ENCODE data around the gene CCDC157.

CCDC157 gene

DNA sequence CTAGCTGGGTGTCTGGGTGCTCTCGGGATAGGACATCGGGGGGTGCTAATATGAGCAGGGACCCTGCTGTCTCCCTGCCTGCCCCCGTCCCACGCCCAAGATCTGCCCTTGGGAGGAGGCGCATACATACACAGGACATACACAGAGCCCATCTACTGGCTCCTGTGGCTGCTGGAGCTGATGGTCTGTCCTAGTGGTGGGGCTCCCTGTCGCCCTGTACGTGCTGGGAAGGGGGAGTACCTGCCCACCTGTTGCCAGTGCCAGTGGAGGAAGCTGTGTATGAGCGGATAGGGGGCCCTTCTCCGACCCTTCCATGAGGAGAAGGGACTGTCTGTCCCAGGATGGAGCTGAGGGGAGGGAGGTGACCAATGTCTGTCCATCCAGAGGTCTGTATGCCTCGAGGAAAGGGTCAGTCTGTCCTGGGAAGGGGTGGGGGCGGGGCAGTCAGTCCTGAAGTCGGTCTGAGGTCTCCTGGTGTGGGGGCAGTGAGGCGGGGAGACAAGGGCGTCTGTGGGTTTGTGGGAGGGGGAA is 31.0 kb upstream of the CCDC157 start:
- H3K36me3 ChIP-seq (ENCODE audit: control insufficient read depth in 2 of 2, insufficient read depth in 2 of 2, low read length in 2 of 2): peaks cover 4 to 14% of the 10 kb centered on the region in 2 donors
- H3K27me3 ChIP-seq (ENCODE audit: control insufficient read depth in 2 of 2, insufficient read depth in 2 of 2, low read length in 2 of 2): no peaks in the 10 kb centered on the region
- H3K27ac ChIP-seq (ENCODE audit: low read depth in 2 of 2, low read length in 2 of 2): peak overlapping the region; percentile 85 to 87
- H3K9ac ChIP-seq (ENCODE audit: low read depth in 1 of 2, low read length in 2 of 2): peak overlapping the region; percentile 74 to 93
- peaks cover 27 to 43% of the 10 kb centered on the region in 2 donors for H3K4me1 ChIP-seq (ENCODE audit: control insufficient read depth in 2 of 2, insufficient read depth in 2 of 2, low read length in 2 of 2)
- no peaks in the 10 kb centered on the region for H3K9me3 ChIP-seq (ENCODE audit: control insufficient read depth in 2 of 2, low read length in 2 of 2)
- H3K4me3 ChIP-seq (ENCODE audit: low read length in 2 of 2): peak overlapping the region; percentile 83 to 91

DNA sequence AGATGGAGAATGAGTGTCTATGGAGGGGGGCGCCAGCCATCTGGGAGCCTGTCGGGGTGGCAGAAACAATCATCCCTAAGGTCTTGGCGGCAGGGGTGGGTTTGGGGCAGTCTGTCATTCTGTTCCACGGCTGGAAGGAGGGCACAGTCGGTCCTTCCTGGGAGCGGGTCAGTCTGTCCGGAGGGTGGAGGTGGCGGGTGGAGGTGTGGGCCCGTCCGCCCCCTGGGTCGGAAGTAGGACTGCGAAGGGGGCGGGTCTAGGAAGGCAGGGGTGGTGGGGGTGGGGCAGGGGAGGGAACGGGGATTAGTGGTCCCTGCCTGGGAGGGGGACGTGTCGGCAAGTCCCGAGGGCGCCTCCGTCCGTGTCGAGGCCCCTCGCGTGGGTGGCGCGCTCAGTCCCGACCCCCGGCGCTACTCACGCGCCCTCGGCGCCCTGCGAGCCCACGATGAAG is 30.5 kb upstream of the CCDC157 start:
- Histone ChIP-seq H3K9me3 (ENCODE audit: control insufficient read depth in 2 of 2, low read length in 2 of 2) (no peaks in the 10 kb centered on the region), H3K9ac (ENCODE audit: low read depth in 1 of 2, low read length in 2 of 2) (peak overlapping the region; percentile 74 to 93), H3K27ac (ENCODE audit: low read depth in 2 of 2, low read length in 2 of 2) (peak overlapping the region; percentile 85 to 87), H3K27me3 (ENCODE audit: control insufficient read depth in 2 of 2, insufficient read depth in 2 of 2, low read length in 2 of 2) (no peaks in the 10 kb centered on the region), H3K4me3 (ENCODE audit: low read length in 2 of 2) (peak overlapping the region; percentile 83 to 91), H3K36me3 (ENCODE audit: control insufficient read depth in 2 of 2, insufficient read depth in 2 of 2, low read length in 2 of 2) (peaks cover 4 to 13% of the 10 kb centered on the region in 2 donors), H3K4me1 (ENCODE audit: control insufficient read depth in 2 of 2, insufficient read depth in 2 of 2, low read length in 2 of 2) (peaks cover 27 to 43% of the 10 kb centered on the region in 2 donors)

DNA sequence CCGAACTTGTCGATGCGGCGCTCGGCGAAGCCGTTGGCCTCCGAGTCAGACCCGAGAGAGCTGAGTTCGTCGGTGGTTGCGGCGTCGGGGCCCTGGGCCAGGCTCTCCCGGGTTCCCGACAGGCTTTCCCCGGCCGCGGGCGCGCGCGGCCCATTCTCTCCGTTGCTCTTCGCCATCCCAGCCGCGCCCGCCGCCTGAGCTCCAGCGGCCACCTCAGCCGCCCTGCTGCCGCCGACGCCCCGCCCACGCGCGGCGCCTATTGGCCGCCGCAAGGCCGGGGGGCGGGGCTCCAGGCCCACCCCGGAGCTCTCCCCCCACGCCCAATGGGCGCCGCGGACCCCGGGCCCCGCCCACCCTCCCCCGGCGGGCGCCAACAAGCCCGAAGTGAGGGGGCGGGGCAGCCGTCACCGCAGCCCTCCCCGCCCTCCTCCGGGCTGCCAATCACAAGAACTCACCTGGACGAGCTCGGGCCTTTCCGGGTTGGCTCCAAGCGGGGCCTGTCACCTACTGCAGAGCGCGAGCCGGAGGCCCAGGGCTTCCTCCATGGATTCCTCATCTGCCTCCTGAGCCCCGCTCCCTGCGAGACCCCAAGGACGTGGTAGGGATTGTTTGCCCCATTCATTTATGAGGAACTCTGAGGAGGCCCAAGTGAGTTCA is 30.0 kb upstream of the CCDC157 start, which contains the start of gene TBC1D10A:
TBC1D10A (minus strand) TSS at position 236 of the 657 bp plus-strand sequence; CDS start at position 176, 60 bp downstream.
- Histone ChIP-seq H3K9ac (ENCODE audit: low read depth in 1 of 2, low read length in 2 of 2) (peak within 1 kb of the TSS; percentile 84 to 93), H3K4me1 (ENCODE audit: control insufficient read depth in 2 of 2, insufficient read depth in 2 of 2, low read length in 2 of 2) (peaks cover 27 to 43% of the 10 kb centered on the region in 2 donors), H3K4me3 (ENCODE audit: low read length in 2 of 2) (peak within 1 kb of the TSS; percentile 84 to 91), H3K9me3 (ENCODE audit: control insufficient read depth in 2 of 2, low read length in 2 of 2) (no peaks in the 10 kb centered on the region), H3K27me3 (ENCODE audit: control insufficient read depth in 2 of 2, insufficient read depth in 2 of 2, low read length in 2 of 2) (no peaks in the 10 kb centered on the region), H3K27ac (ENCODE audit: low read depth in 2 of 2, low read length in 2 of 2) (peak within 1 kb of the TSS; percentile 90 to 92), H3K36me3 (ENCODE audit: control insufficient read depth in 2 of 2, insufficient read depth in 2 of 2, low read length in 2 of 2) (peaks cover 4 to 11% of the 10 kb centered on the region in 2 donors)

DNA sequence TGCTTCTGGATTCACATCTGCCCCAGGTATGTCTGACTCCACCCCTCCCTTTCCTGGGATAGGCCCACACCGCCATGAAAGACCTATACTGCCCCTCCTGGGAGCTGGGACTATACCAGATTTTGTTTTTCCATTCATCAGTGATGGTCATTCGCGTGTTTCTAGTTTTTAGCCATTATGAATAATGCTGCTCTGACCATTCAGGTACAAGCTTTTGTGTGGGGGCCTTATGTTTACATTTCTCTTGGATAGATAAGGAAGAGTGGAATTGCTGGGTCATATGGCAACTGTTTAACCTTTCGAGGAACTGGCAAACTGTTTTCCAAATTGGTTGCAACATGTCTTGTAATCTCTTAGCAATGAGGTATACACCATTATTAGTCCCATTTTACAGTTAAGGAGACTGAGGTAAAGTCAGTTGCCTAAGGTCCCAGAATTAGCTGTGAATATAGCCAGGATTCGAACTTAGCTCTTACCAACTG is 28.9 kb upstream of the CCDC157 start:
- Histone ChIP-seq H3K36me3 (ENCODE audit: control insufficient read depth in 2 of 2, insufficient read depth in 2 of 2, low read length in 2 of 2) (peaks cover 4 to 19% of the 10 kb centered on the region in 2 donors), H3K27me3 (ENCODE audit: control insufficient read depth in 2 of 2, insufficient read depth in 2 of 2, low read length in 2 of 2) (no peaks in the 10 kb centered on the region), H3K9me3 (ENCODE audit: control insufficient read depth in 2 of 2, low read length in 2 of 2) (no peaks in the 10 kb centered on the region), H3K4me1 (ENCODE audit: control insufficient read depth in 2 of 2, insufficient read depth in 2 of 2, low read length in 2 of 2) (peaks cover 33 to 50% of the 10 kb centered on the region in 2 donors), H3K4me3 (ENCODE audit: low read length in 2 of 2) (peak overlapping the region in 1 of 2 donors; percentile 84), H3K27ac (ENCODE audit: low read depth in 2 of 2, low read length in 2 of 2) (peak overlapping the region; percentile 90 to 92), H3K9ac (ENCODE audit: low read depth in 1 of 2, low read length in 2 of 2) (peak overlapping the region; percentile 18 to 85)

DNA sequence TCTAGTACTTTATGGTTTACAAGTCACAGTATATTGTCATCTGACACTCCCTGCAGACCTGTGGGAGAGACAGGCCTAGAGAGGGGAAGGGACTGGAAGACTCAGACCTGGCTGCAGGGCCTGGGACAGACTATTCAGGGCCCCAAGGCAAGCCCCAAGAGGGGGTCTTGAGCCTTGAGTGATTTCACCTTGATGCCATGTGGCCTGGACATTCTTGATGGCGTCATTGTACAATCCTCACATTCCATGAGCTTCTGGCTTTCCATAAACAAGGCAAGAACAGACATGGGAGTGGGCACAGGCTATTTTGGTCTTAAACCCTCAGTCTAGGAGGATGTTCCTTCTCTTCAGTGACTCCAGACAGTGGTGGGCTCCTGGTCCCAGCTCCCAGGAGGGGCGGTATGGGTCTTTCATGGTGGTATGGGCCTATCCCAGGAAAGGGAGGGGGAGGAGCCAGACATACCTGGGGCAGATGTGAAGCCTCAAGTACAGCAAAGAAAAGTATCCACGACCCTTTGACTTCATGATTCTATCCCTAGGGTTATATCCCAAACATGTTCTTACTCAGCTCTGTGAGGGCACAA is 28.2 kb upstream of the CCDC157 start:
- peaks cover 38 to 56% of the 10 kb centered on the region in 2 donors for H3K4me1 ChIP-seq (ENCODE audit: control insufficient read depth in 2 of 2, insufficient read depth in 2 of 2, low read length in 2 of 2)
- no peaks in the 10 kb centered on the region for H3K9me3 ChIP-seq (ENCODE audit: control insufficient read depth in 2 of 2, low read length in 2 of 2)
- peak overlapping the region; percentile 90 to 92 for H3K27ac ChIP-seq (ENCODE audit: low read depth in 2 of 2, low read length in 2 of 2)
- H3K9ac ChIP-seq (ENCODE audit: low read depth in 1 of 2, low read length in 2 of 2): no peak overlapping the region
- peaks cover 9 to 22% of the 10 kb centered on the region in 2 donors for H3K36me3 ChIP-seq (ENCODE audit: control insufficient read depth in 2 of 2, insufficient read depth in 2 of 2, low read length in 2 of 2)
- H3K27me3 ChIP-seq (ENCODE audit: control insufficient read depth in 2 of 2, insufficient read depth in 2 of 2, low read length in 2 of 2): no peaks in the 10 kb centered on the region
- no peak overlapping the region for H3K4me3 ChIP-seq (ENCODE audit: low read length in 2 of 2)

DNA sequence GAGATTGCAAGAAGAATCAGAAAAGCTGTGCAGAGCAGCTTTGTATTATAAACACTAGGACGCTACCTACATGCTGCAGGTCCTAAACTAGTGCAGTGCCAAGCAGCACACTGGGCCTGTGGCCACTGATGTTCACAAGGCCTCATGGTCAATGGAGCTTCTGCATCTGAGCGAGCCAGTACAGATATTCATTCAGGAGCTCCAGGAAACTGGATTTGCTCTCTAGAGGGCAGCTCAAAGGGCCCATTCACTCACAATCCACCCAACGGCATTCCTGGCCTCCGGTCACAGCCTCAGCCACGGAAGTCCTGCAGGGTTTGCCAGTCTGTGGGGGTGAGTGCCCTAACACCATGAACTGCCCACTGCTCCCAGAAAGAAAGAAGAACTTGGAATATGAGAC is 24.3 kb upstream of the CCDC157 start:
- Histone ChIP-seq H3K4me3 (ENCODE audit: low read length in 2 of 2) (no peak overlapping the region), H3K9me3 (ENCODE audit: control insufficient read depth in 2 of 2, low read length in 2 of 2) (no peaks in the 10 kb centered on the region), H3K27ac (ENCODE audit: low read depth in 2 of 2, low read length in 2 of 2) (peak overlapping the region; percentile 77 to 85), H3K36me3 (ENCODE audit: control insufficient read depth in 2 of 2, insufficient read depth in 2 of 2, low read length in 2 of 2) (peaks cover 46 to 62% of the 10 kb centered on the region in 2 donors), H3K27me3 (ENCODE audit: control insufficient read depth in 2 of 2, insufficient read depth in 2 of 2, low read length in 2 of 2) (no peaks in the 10 kb centered on the region), H3K9ac (ENCODE audit: low read depth in 1 of 2, low read length in 2 of 2) (no peak overlapping the region), H3K4me1 (ENCODE audit: control insufficient read depth in 2 of 2, insufficient read depth in 2 of 2, low read length in 2 of 2) (peaks cover 18 to 31% of the 10 kb centered on the region in 2 donors)

DNA sequence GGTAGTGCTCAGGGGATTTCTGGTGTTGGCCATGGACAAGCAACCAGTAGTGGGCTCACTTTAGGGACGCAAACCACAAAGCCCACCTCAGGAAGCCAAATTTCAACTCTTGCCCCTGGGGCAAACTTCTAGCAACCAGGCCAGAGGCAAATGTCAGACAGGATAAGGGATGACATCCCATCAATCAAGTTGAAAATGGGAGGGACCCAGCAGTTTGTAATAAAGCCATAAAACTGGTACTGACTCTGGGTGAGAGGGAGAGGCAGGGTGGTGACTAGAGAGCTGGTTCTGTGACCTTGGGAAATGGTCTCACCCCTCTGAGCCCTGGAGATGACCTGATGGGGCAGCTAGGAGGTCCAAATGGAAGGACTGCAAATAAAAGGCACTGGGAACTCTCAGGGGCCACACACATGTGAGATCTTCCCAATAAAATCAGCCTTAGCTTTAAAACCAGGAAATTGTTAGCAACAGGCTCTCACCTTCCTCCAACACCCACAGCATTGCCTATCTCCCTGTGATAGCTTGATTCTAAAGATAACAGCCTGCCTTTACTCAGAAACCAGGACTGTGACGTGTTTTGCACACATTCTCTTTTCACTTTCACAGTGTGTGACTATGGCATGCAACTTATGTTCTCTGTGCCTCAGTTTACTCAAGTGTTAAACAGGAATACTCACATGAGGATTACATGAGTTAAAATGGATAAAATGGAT is 23.7 kb upstream of the CCDC157 start:
- H3K27me3 ChIP-seq (ENCODE audit: control insufficient read depth in 2 of 2, insufficient read depth in 2 of 2, low read length in 2 of 2): no peaks in the 10 kb centered on the region
- H3K9me3 ChIP-seq (ENCODE audit: control insufficient read depth in 2 of 2, low read length in 2 of 2): no peaks in the 10 kb centered on the region
- H3K27ac ChIP-seq (ENCODE audit: low read depth in 2 of 2, low read length in 2 of 2): peak overlapping the region; percentile 77 to 85
- no peak overlapping the region for H3K4me3 ChIP-seq (ENCODE audit: low read length in 2 of 2)
- peaks cover 15 to 25% of the 10 kb centered on the region in 2 donors for H3K4me1 ChIP-seq (ENCODE audit: control insufficient read depth in 2 of 2, insufficient read depth in 2 of 2, low read length in 2 of 2)
- peaks cover 51 to 66% of the 10 kb centered on the region in 2 donors for H3K36me3 ChIP-seq (ENCODE audit: control insufficient read depth in 2 of 2, insufficient read depth in 2 of 2, low read length in 2 of 2)
- peak overlapping the region; percentile 23 to 52 for H3K9ac ChIP-seq (ENCODE audit: low read depth in 1 of 2, low read length in 2 of 2)

DNA sequence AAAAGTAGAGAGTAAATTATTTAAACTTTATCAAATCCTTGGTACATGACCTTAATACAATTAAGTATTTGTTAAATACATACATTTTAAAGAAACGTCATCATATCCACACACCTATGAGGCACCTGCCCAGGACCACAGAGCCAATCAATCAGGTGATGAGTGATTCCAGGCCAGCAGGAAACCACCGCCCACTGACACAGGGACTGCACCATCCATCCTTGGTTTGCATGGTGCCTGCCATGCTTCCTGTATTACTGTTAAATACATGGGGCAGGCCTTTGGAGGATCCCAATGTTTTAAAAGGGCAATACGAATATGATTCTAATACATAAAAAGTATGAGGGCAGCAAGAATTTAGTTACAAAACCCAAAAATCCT is 23.1 kb upstream of the CCDC157 start:
- peak overlapping the region in 1 of 2 donors; percentile 23 for H3K9ac ChIP-seq (ENCODE audit: low read depth in 1 of 2, low read length in 2 of 2)
- peak overlapping the region; percentile 77 to 85 for H3K27ac ChIP-seq (ENCODE audit: low read depth in 2 of 2, low read length in 2 of 2)
- peaks cover 55 to 71% of the 10 kb centered on the region in 2 donors for H3K36me3 ChIP-seq (ENCODE audit: control insufficient read depth in 2 of 2, insufficient read depth in 2 of 2, low read length in 2 of 2)
- H3K9me3 ChIP-seq (ENCODE audit: control insufficient read depth in 2 of 2, low read length in 2 of 2): no peaks in the 10 kb centered on the region
- H3K4me1 ChIP-seq (ENCODE audit: control insufficient read depth in 2 of 2, insufficient read depth in 2 of 2, low read length in 2 of 2): peaks cover 15 to 19% of the 10 kb centered on the region in 2 donors
- H3K4me3 ChIP-seq (ENCODE audit: low read length in 2 of 2): no peak overlapping the region
- H3K27me3 ChIP-seq (ENCODE audit: control insufficient read depth in 2 of 2, insufficient read depth in 2 of 2, low read length in 2 of 2): no peaks in the 10 kb centered on the region

DNA sequence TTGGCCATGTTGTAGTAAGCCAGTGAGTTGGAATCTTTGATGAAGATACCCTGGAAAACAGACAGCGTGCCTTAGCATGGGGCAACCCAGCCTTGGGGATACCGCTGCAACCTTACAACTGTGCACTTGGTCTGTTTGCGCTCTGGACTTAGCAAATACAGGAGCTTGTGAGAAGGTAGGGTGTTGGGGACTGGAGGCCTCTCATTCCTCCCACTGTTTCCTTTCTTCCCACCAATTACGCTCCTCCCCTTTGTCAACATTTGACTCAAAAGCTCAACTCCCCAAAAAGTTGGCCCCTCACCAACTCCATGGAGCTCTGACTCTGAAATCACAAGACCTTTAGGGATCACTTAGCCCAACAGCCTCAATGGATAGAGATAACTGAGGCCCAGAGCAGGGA is 22.2 kb upstream of the CCDC157 start:
- Histone ChIP-seq H3K4me1 (ENCODE audit: control insufficient read depth in 2 of 2, insufficient read depth in 2 of 2, low read length in 2 of 2) (peaks cover 15 to 16% of the 10 kb centered on the region in 2 donors), H3K9me3 (ENCODE audit: control insufficient read depth in 2 of 2, low read length in 2 of 2) (no peaks in the 10 kb centered on the region), H3K4me3 (ENCODE audit: low read length in 2 of 2) (no peak overlapping the region), H3K36me3 (ENCODE audit: control insufficient read depth in 2 of 2, insufficient read depth in 2 of 2, low read length in 2 of 2) (peaks cover 65 to 80% of the 10 kb centered on the region in 2 donors), H3K27me3 (ENCODE audit: control insufficient read depth in 2 of 2, insufficient read depth in 2 of 2, low read length in 2 of 2) (no peaks in the 10 kb centered on the region), H3K9ac (ENCODE audit: low read depth in 1 of 2, low read length in 2 of 2) (no peak overlapping the region), H3K27ac (ENCODE audit: low read depth in 2 of 2, low read length in 2 of 2) (no peak overlapping the region)
